GM23338 (cell line): ENCODE measurements around the gene MAP2K6. TPM values are rescaled to one million over a fixed set of nuclear protein-coding genes. Genes with fewer than 3 reads are reported as not detected.

Source experiments
- ATAC-seq: fragments of 200-7000 bp; cut with Tn5 transposase; 3 replicates; pipeline ENCODE4 v1.9.1; 2020
- DNase-seq: peaks from one replicate; pipeline ENCODE4 v3.0.0-alpha.2; 2015; ENCODE audit warnings: low spot score
- H2AFZ ChIP-seq: fragments of 200-600 bp; sonication (generic); 2 replicates; pipeline ENCODE4 v1.8.0; 2016; ENCODE audit warnings: antibody characterized with exemption, mild to moderate bottlenecking, moderate library complexity
- H3F3A ChIP-seq: fragments of 200-600 bp; sonication (generic); replicated peaks from 2 replicates; pipeline ENCODE4 v1.8.0; 2017; ENCODE audit warnings: antibody characterized with exemption, mixed run types, low read depth
- H3K27ac ChIP-seq: fragments of 200-600 bp; sonication (generic); 2 replicates; pipeline ENCODE4 v1.6.1; 2016; ENCODE audit warnings: low read depth
- H3K27me3 ChIP-seq: fragments of 200-600 bp; sonication (generic); 2 replicates; pipeline ENCODE4 v1.8.0; 2016; ENCODE audit warnings: mild to moderate bottlenecking, mixed run types, moderate library complexity; ENCODE audit not compliant: insufficient read depth
- H3K36me3 ChIP-seq: fragments of 200-600 bp; sonication (generic); 2 replicates; pipeline ENCODE4 v1.8.0; 2016; ENCODE audit warnings: mild to moderate bottlenecking; ENCODE audit not compliant: insufficient read depth
- H3K4me1 ChIP-seq: fragments of 200-600 bp; sonication (generic); 2 replicates; pipeline ENCODE4 v1.8.0; 2016; ENCODE audit warnings: mild to moderate bottlenecking, moderate library complexity; ENCODE audit not compliant: insufficient read depth
- H3K4me2 ChIP-seq: fragments of 200-600 bp; sonication (generic); 2 replicates; pipeline ENCODE4 v1.7.1; 2017; ENCODE audit warnings: mixed run types
- H3K4me3 ChIP-seq: fragments of 200-600 bp; sonication (generic); 2 replicates; pipeline ENCODE4 v1.6.1; 2016; ENCODE audit warnings: mixed run types
- H3K79me2 ChIP-seq: fragments of 200-600 bp; sonication (generic); replicated peaks from 2 replicates; pipeline ENCODE4 v1.8.0; 2017; ENCODE audit warnings: mild to moderate bottlenecking; ENCODE audit not compliant: insufficient read depth
- H3K9me2 ChIP-seq: fragments of 200-600 bp; sonication (generic); 2 replicates; pipeline ENCODE4 v1.8.0; 2017; ENCODE audit not compliant: insufficient read depth
- H4K20me1 ChIP-seq: fragments of 200-600 bp; sonication (generic); replicated peaks from 2 replicates; pipeline ENCODE4 v1.8.0; 2017; ENCODE audit warnings: mild to moderate bottlenecking; ENCODE audit not compliant: insufficient read depth
- H3K27ac Mint-ChIP-seq: 2 replicates; pipeline ENCODE4 v1.8.0; 2020; ENCODE audit warnings: inconsistent platforms, mild to moderate bottlenecking, moderate library complexity, mixed read lengths
- H3K27me3 Mint-ChIP-seq: 3 replicates; pipeline ENCODE4 v1.8.0; 2022; ENCODE audit warnings: low read depth, mild to moderate bottlenecking, moderate library complexity, mixed read lengths, inconsistent platforms; ENCODE audit not compliant: insufficient read depth, poor library complexity
- H3K36me3 Mint-ChIP-seq: 3 replicates; pipeline ENCODE4 v1.8.0; 2021; ENCODE audit warnings: low read depth, mild to moderate bottlenecking, inconsistent platforms, moderate library complexity, mixed read lengths
- H3K4me1 Mint-ChIP-seq: 3 replicates; pipeline ENCODE4 v1.8.0; 2020; ENCODE audit warnings: mild to moderate bottlenecking, inconsistent platforms, mixed read lengths
- H3K4me3 Mint-ChIP-seq: 3 replicates; pipeline ENCODE4 v1.8.0; 2021; ENCODE audit warnings: moderate library complexity, mild to moderate bottlenecking, inconsistent platforms, mixed read lengths
- H3K9me3 Mint-ChIP-seq: 3 replicates; pipeline ENCODE4 v1.8.0; 2020; ENCODE audit warnings: moderate library complexity, mild to moderate bottlenecking, inconsistent platforms, mixed read lengths
- CREB1 ChIP-seq: fragments of 250-450 bp; sonication (Bioruptor Pico); IDR thresholded peaks from 2 replicates; pipeline ENCODE4 v1.5.0; 2020; ENCODE audit warnings: low read depth, mild to moderate bottlenecking, moderate library complexity
- CTCF ChIP-seq, 2 experiments: fragments of 200-600 bp in 1 of 2; sonication (generic) in 1 of 2; conservative IDR thresholded peaks; 2 replicates each; pipeline versions ENCODE4 v1.5.1 to v1.6.1; 2016 to 2017; ENCODE audit warnings: antibody characterized with exemption in 2 of 2, low read depth in 2 of 2, mild to moderate bottlenecking in 2 of 2, moderate library complexity in 1 of 2
- ETS1 ChIP-seq: IDR thresholded peaks from 2 replicates; pipeline ENCODE4 v1.6.1; 2016; ENCODE audit warnings: antibody characterized with exemption
- EZH2 ChIP-seq: fragments of 200-600 bp; sonication (generic); IDR thresholded peaks from one replicate; pipeline ENCODE4 v1.8.0; 2017; ENCODE audit warnings: antibody characterized with exemption, mild to moderate bottlenecking, low read depth; ENCODE audit not compliant: unreplicated experiment
- NANOG ChIP-seq: IDR thresholded peaks from 2 replicates; pipeline ENCODE4 v1.6.1; 2016; ENCODE audit warnings: antibody characterized with exemption, borderline replicate concordance
- REST ChIP-seq: IDR thresholded peaks from one replicate; pipeline ENCODE4 v1.6.1; 2018; ENCODE audit warnings: antibody characterized with exemption; ENCODE audit not compliant: unreplicated experiment
- STAT1 ChIP-seq: IDR thresholded peaks from one replicate; pipeline ENCODE4 v1.6.1; 2016; ENCODE audit warnings: antibody characterized with exemption; ENCODE audit not compliant: unreplicated experiment
- polyA plus RNA-seq: library from polyadenylated mRNA; unstranded; fragments of >200 nt; fragmentation: Nextera tagmentation; extraction: Ambion mirVana; gene quantifications from 2 replicates; pipeline ENCODE4 v1.2.1, GENCODE V29; 2016
- total RNA-seq: library from RNA; depleted of rRNA; stranded (reverse); fragments of >200 nt; shearing (Covaris generic); gene quantifications from 2 replicates; pipeline ENCODE4 v1.2.3, GENCODE V29; 2014
- TF ChIP-seq, protein P1 (sequence below): fragments of 250-450 bp; sonication (Bioruptor Pico); IDR thresholded peaks from 2 replicates; pipeline ENCODE4 v1.5.0; 2020; ENCODE audit warnings: mild to moderate bottlenecking, moderate library complexity

The MAP2K6 gene
- total and polyA plus RNA-seq, 2 experiments from 2014 or later, result 26.3 to 31.1 TPM

GRCh38 chr17:69401251-69401650, 13.2 kb upstream of the MAP2K6 start (continued):
- TF ChIP-seq, protein P1, sequence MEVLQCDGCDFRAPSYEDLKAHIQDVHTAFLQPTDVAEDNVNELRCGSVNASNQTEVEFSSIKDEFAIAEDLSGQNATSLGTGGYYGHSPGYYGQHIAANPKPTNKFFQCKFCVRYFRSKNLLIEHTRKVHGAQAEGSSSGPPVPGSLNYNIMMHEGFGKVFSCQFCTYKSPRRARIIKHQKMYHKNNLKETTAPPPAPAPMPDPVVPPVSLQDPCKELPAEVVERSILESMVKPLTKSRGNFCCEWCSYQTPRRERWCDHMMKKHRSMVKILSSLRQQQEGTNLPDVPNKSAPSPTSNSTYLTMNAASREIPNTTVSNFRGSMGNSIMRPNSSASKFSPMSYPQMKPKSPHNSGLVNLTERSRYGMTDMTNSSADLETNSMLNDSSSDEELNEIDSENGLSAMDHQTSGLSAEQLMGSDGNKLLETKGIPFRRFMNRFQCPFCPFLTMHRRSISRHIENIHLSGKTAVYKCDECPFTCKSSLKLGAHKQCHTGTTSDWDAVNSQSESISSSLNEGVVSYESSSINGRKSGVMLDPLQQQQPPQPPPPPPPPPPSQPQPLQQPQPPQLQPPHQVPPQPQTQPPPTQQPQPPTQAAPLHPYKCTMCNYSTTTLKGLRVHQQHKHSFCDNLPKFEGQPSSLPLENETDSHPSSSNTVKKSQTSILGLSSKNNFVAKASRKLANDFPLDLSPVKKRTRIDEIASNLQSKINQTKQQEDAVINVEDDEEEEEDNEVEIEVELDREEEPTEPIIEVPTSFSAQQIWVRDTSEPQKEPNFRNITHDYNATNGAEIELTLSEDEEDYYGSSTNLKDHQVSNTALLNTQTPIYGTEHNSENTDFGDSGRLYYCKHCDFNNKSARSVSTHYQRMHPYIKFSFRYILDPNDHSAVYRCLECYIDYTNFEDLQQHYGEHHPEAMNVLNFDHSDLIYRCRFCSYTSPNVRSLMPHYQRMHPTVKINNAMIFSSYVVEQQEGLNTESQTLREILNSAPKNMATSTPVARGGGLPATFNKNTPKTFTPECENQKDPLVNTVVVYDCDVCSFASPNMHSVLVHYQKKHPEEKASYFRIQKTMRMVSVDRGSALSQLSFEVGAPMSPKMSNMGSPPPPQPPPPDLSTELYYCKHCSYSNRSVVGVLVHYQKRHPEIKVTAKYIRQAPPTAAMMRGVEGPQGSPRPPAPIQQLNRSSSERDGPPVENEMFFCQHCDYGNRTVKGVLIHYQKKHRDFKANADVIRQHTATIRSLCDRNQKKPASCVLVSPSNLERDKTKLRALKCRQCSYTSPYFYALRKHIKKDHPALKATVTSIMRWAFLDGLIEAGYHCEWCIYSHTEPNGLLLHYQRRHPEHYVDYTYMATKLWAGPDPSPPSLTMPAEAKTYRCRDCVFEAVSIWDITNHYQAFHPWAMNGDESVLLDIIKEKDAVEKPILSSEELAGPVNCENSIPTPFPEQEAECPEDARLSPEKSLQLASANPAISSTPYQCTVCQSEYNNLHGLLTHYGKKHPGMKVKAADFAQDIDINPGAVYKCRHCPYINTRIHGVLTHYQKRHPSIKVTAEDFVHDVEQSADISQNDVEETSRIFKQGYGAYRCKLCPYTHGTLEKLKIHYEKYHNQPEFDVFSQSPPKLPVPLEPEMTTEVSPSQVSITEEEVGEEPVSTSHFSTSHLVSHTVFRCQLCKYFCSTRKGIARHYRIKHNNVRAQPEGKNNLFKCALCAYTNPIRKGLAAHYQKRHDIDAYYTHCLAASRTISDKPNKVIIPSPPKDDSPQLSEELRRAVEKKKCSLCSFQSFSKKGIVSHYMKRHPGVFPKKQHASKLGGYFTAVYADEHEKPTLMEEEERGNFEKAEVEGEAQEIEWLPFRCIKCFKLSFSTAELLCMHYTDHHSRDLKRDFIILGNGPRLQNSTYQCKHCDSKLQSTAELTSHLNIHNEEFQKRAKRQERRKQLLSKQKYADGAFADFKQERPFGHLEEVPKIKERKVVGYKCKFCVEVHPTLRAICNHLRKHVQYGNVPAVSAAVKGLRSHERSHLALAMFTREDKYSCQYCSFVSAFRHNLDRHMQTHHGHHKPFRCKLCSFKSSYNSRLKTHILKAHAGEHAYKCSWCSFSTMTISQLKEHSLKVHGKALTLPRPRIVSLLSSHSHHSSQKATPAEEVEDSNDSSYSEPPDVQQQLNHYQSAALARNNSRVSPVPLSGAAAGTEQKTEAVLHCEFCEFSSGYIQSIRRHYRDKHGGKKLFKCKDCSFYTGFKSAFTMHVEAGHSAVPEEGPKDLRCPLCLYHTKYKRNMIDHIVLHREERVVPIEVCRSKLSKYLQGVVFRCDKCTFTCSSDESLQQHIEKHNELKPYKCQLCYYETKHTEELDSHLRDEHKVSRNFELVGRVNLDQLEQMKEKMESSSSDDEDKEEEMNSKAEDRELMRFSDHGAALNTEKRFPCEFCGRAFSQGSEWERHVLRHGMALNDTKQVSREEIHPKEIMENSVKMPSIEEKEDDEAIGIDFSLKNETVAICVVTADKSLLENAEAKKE (CRISPR knock-in tag), result no peak

DNA sequence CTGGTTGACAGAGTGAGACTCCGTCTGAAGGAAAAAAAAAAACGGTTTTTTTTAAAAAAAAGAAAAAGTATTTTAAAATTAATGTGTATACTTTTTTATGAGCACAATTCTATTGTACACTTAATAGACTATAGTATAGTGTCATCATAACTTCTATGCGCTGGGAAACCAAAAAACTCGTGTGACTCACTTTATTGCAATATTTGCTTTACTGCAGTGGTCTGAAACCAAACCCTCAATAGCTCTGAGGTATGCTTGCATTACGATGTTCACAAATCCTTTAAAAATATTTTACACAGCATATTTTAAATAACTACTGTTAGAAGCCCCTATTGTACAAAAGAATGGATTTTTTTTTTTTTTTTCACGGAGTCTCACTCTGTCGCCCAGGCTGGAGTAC, 12.4 kb upstream of the MAP2K6 start:
- H3K27me3 Mint-ChIP-seq, result no peaks in the 10 kb centered on the region
- peaks cover 5% of the 10 kb centered on the region; the same call in 1 of the 3 replicates for H3K36me3 Mint-ChIP-seq
- no peak overlapping the region for H3K4me3 ChIP-seq
- no peaks in the 10 kb centered on the region for H3F3A ChIP-seq
- H3K9me3 Mint-ChIP-seq, result peaks cover 11% of the 10 kb centered on the region; the same call in 2 of the 3 replicates
- DNase-seq, result no peak
- H3K4me1 Mint-ChIP-seq, result no peaks in the 10 kb centered on the region
- H2AFZ ChIP-seq, result no peak overlapping the region
- no peak overlapping the region for H3K27ac Mint-ChIP-seq
- no peaks in the 10 kb centered on the region for H3K27me3 ChIP-seq
- H4K20me1 ChIP-seq, result no peaks in the 10 kb centered on the region
- no peak for ATAC-seq
- no peak overlapping the region for H3K4me2 ChIP-seq
- H3K4me3 Mint-ChIP-seq, result no peak overlapping the region
- no peaks in the 10 kb centered on the region for H3K9me2 ChIP-seq
- H3K27ac ChIP-seq, result no peak overlapping the region
- no peaks in the 10 kb centered on the region for H3K79me2 ChIP-seq
- H3K36me3 ChIP-seq, result no peaks in the 10 kb centered on the region
- H3K4me1 ChIP-seq, result no peaks in the 10 kb centered on the region
- no peak for TF ChIP-seq STAT1
- no peak for TF ChIP-seq EZH2
- no peak for TF ChIP-seq ETS1
- no peak for TF ChIP-seq NANOG
- TF ChIP-seq REST, result no peak
- TF ChIP-seq CTCF (conservative IDR thresholded peaks at IDR 0.05; ENCODE audit: low read depth in 2 of 2), result no peak
- no peak for TF ChIP-seq CREB1
